Omental fat pad (tissue), 4 donors: ENCODE results near the gene KMO. TPM values are rescaled to one million over a fixed set of nuclear protein-coding genes. Genes with fewer than 3 reads are reported as not detected.

ENCODE experiments used
- ATAC-seq: fragments of 150-250 bp; one replicate; pipeline ENCODE4 v1.9.1; 2016; ENCODE audit warnings: mild to moderate bottlenecking, moderate library complexity; ENCODE audit not compliant: low FRiP score
- DNase-seq: peaks from one replicate; pipeline ENCODE4 v3.0.0-alpha.2; 2019; ENCODE audit warnings: low spot score
- CTCF ChIP-seq, 3 donors: fragments of 450-650 bp; IDR thresholded peaks; one replicate each; pipeline ENCODE4 v1.5.1; 2016 to 2017; ENCODE audit warnings: antibody characterized with exemption in 3 of 3, mild to moderate bottlenecking in 3 of 3, moderate library complexity in 2 of 3
- total RNA-seq, 4 donors: library from RNA; depleted of rRNA; stranded (reverse); fragments of >200 nt; gene quantifications; one replicate each; pipeline ENCODE4 v1.1.0, GENCODE V29; 2016

KMO gene
- 1 to 10 TPM; 1.3 to 4.4 (median 2.5) TPM for total RNA-seq

GRCh38 chr1:241532162-241532531 lies at the start of gene KMO:
TSS of gene KMO (plus strand) at chr1:241532378. CDS start at chr1:241532445, 67 bp downstream.
- no peak for TF ChIP-seq CTCF (IDR thresholded peaks at IDR 0.05)
- ATAC-seq (no peak), DNase-seq (no peak)

GRCh38 chr1:241482761-241483250 lies 49.4 kb upstream of the KMO start:
- no peak for TF ChIP-seq CTCF (IDR thresholded peaks at IDR 0.05)
- no peak for ATAC-seq
- DNase-seq: no peak

GRCh38 chr1:241485145-241485544 lies 47.0 kb upstream of the KMO start:
- TF ChIP-seq CTCF (IDR thresholded peaks at IDR 0.05): no peak
- DNase-seq: no peak
- ATAC-seq: no peak

GRCh38 chr1:241485554-241485992 lies 46.6 kb upstream of the KMO start:
- TF ChIP-seq CTCF (IDR thresholded peaks at IDR 0.05): no peak
- DNase-seq (no peak), ATAC-seq (no peak)

GRCh38 chr1:241488739-241489138 lies 43.4 kb upstream of the KMO start:
- no peak for TF ChIP-seq CTCF (IDR thresholded peaks at IDR 0.05)
- no peak for DNase-seq
- ATAC-seq: no peak

GRCh38 chr1:241495741-241496140 lies 36.4 kb upstream of the KMO start:
- ATAC-seq: no peak

More at GRCh38 chr1:241495741-241496140, 36.4 kb upstream of the KMO start:
- no peak for TF ChIP-seq CTCF (IDR thresholded peaks at IDR 0.05)
- DNase-seq: no peak
